Epithelial cell of proximal tubule (primary cell): Measurements from ENCODE around the gene KCNE2. TPM values are rescaled to one million over a fixed set of nuclear protein-coding genes. Genes with fewer than 3 reads are reported as not detected.
A peak's percentile ranks its signal among the peaks of the same experiment; 100 is the strongest.
"Not testable (repeated sequence)": the region's sequence is repeated elsewhere in the genome, so short reads cannot be mapped to it uniquely, and the experiment has no call there.

ENCODE experiments used
- DNase-seq: peaks from one replicate; pipeline ENCODE4 v3.0.0-alpha.2; 2011; ENCODE audit warnings: low read depth
- H3K4me3 ChIP-seq: 2 replicates; pipeline ENCODE4 v1.5.1; 2011; ENCODE audit warnings: low read depth, mild to moderate bottlenecking, low read length
- total RNA-seq: library from RNA; depleted of rRNA; stranded (reverse); fragments of >200 nt; gene quantifications from 2 replicates; pipeline ENCODE4 v1.2.3, GENCODE V29; 2015
- TF ChIP-seq, protein P1 (sequence below): conservative IDR thresholded peaks from 2 replicates; pipeline ENCODE4 v1.5.1; 2012; ENCODE audit warnings: low read depth, mild to moderate bottlenecking, low read length

KCNE2 gene
- total RNA-seq, 1 donor from 2014 or later: not detected

GRCh38 chr21:34362136-34362444 is 1.7 kb upstream of the KCNE2 start:
- TF ChIP-seq, protein P1, sequence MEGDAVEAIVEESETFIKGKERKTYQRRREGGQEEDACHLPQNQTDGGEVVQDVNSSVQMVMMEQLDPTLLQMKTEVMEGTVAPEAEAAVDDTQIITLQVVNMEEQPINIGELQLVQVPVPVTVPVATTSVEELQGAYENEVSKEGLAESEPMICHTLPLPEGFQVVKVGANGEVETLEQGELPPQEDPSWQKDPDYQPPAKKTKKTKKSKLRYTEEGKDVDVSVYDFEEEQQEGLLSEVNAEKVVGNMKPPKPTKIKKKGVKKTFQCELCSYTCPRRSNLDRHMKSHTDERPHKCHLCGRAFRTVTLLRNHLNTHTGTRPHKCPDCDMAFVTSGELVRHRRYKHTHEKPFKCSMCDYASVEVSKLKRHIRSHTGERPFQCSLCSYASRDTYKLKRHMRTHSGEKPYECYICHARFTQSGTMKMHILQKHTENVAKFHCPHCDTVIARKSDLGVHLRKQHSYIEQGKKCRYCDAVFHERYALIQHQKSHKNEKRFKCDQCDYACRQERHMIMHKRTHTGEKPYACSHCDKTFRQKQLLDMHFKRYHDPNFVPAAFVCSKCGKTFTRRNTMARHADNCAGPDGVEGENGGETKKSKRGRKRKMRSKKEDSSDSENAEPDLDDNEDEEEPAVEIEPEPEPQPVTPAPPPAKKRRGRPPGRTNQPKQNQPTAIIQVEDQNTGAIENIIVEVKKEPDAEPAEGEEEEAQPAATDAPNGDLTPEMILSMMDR: no peak
- DNase-seq: no peak
- H3K4me3 ChIP-seq: no peak overlapping the region

GRCh38 chr21:34362670-34363069 is 1.1 kb upstream of the KCNE2 start:
- TF ChIP-seq, protein P1: no peak
- H3K4me3 ChIP-seq: no peak overlapping the region
- no peak for DNase-seq

- H3K4me3 ChIP-seq: no peak overlapping the region
- DNase-seq: no peak
- TF ChIP-seq, protein P1: no peak
Observed at GRCh38 chr21:34364921-34365320, 1.1 kb downstream of the KCNE2 start.

GRCh38 chr21:34365809-34366208 is 2.0 kb downstream of the KCNE2 start:
- TF ChIP-seq, protein P1: no peak
- DNase-seq: no peak
- H3K4me3 ChIP-seq: no peak overlapping the region

DNA sequence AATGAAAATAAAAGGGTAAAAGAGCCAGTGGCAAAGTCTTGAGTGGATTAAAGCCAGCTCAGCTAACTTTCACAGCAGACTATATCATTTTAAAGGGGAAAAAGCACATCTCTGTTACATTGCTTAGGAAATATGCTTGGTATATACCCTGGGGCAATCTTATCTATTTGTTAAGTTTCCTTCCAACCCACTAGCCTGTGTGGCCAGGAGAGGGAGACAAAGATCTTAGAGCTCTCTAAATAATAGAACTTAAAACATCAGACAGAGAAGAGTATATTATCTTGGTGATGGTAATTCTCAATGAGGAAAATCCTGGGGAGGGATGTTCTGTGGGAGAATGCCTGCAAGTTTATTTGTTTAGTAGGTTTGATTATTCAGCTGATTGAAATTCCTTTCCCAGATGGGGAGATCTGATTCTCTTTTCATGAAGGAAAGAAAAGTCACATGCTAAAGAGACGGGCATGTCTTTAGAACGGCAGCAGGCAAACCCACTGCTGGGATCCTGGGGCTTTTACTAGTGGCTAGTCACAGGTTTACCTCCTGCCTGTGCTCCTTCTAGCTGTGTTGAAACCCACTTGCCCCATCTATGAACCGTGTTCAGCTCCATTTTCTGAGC is 3.6 kb downstream of the KCNE2 start:
- TF ChIP-seq, protein P1: peak; percentile 88
- DNase-seq: peak; percentile 25
- no peak overlapping the region for H3K4me3 ChIP-seq

- H3K4me3 ChIP-seq: no peak overlapping the region
- DNase-seq: no peak
- TF ChIP-seq, protein P1: no peak
Observed at GRCh38 chr21:34369741-34370140, 5.9 kb downstream of the KCNE2 start.

GRCh38 chr21:34372321-34372720 is 8.5 kb downstream of the KCNE2 start:
- no peak for DNase-seq
- H3K4me3 ChIP-seq: no peak overlapping the region
- TF ChIP-seq, protein P1: no peak

DNA sequence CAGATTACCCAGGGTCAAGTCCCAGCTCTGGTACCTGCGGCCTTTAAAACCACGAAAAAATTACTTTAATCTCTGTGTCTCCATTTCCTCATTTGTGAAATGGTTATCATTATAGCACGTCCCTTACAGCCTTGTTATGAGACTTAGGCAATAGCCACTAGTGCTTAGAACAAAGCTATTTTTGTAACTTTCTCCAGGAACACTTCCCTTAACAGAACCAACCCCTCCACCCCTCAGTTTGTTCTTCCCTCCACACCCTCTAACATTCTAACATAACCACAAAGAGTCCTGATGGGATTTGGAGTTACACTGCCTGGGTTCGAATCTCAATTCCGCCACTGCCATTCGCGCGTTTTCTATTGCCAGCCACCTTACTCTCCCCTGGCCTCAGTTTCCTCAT is 10.7 kb downstream of the KCNE2 start:
- H3K4me3 ChIP-seq, DNase-seq: not testable (repeated sequence)

DNA sequence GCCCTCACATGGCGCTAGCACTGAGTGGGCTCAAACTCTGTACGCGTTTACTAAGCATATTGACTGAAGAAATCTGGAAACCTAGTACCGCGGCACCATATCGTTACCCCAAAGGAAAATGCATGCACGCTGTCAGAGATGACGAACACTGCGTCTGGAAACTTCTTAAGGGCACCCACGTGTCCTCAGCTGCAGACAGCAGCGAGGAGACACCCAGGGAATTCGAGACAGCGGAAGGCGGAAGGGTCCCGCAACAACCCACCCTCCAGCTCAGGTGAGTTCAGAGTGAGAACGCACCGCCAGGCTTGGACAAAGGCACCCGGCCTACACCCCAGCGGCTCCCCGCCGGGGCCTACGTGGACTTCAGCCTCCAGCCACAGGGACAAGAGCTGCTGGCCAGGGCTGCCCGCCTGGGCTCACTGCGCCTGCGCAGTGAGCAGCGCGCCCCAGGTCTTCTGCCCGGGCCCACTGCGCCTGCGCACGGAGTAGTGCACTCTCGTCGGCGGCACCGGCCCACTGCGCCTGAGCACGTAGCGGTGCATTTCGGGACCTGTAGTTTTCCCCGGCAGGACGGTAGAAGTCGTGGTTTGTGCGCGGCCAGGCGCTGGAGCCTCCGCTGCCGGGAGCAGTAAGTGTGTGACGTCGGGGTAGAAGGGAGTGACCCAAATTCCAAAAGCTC is 11.3 kb downstream of the KCNE2 start, which contains the start of gene SMIM11:
SMIM11 (plus strand) TSS at position 568 of the 679 bp plus-strand sequence. CDS start 3,998 bp downstream, outside the sequence.
- not testable (repeated sequence) for H3K4me3 ChIP-seq, DNase-seq

DNA sequence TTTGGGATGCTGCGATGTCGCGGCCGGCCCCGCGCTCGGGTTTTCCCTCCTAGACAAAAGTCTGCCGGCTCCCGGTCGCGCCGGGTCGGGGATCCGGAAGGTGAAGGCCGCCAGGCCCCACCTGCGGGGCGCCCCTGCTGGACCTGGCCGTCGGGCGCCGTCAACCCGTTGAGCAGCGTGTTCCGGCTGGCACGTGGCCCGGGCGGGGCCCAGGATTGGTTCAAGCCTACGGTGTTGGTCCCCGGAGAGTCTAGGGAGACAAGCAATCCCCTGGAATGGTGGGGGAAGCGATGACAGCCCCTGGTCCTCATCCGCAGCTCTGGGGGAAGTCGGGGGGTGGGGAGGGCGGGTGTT is 11.8 kb downstream of the KCNE2 start:
- DNase-seq, H3K4me3 ChIP-seq: not testable (repeated sequence)
